Measurements from ENCODE around the gene PNMA8A. TPM values are rescaled to one million over a fixed set of nuclear protein-coding genes. Genes with fewer than 3 reads are reported as not detected.

Gene PNMA8A
- total RNA-seq, 1 donor from 2014 or later: 11.8 TPM

- DNase-seq (ENCODE audit: low read depth): no peak
- Histone ChIP-seq H3K4me3 (ENCODE audit: low read depth, low read length) (no peak overlapping the region), H3K27me3 (ENCODE audit: control insufficient read depth, insufficient read depth, low read length) (peaks cover 43% of the 10 kb centered on the region), H3K36me3 (ENCODE audit: control insufficient read depth, insufficient read depth, low read length) (no peaks in the 10 kb centered on the region)
- TF ChIP-seq CTCF (IDR thresholded peaks at IDR 0.05; ENCODE audit: insufficient read depth, low read length, poor library complexity, severe bottlenecking): no peak
Observed at GRCh38 chr19:46490774-46491173, 19.4 kb upstream of the PNMA8A start.

GRCh38 chr19:46489445-46490272, 18.3 kb upstream of the PNMA8A start:
- peak; percentile 37 for TF ChIP-seq CTCF (IDR thresholded peaks at IDR 0.05; ENCODE audit: insufficient read depth, low read length, poor library complexity, severe bottlenecking)
- no peak for DNase-seq (ENCODE audit: low read depth)
- H3K36me3 ChIP-seq (ENCODE audit: control insufficient read depth, insufficient read depth, low read length): no peaks in the 10 kb centered on the region
- no peak overlapping the region for H3K4me3 ChIP-seq (ENCODE audit: low read depth, low read length)
- H3K27me3 ChIP-seq (ENCODE audit: control insufficient read depth, insufficient read depth, low read length): peaks cover 38% of the 10 kb centered on the region

GRCh38 chr19:46488551-46488950, 17.2 kb upstream of the PNMA8A start:
- no peak overlapping the region for H3K4me3 ChIP-seq (ENCODE audit: low read depth, low read length)
- peaks cover 29% of the 10 kb centered on the region for H3K27me3 ChIP-seq (ENCODE audit: control insufficient read depth, insufficient read depth, low read length)
- no peak for DNase-seq (ENCODE audit: low read depth)
- TF ChIP-seq CTCF (IDR thresholded peaks at IDR 0.05; ENCODE audit: insufficient read depth, low read length, poor library complexity, severe bottlenecking): no peak
- H3K36me3 ChIP-seq (ENCODE audit: control insufficient read depth, insufficient read depth, low read length): no peaks in the 10 kb centered on the region

- H3K27me3 ChIP-seq (ENCODE audit: control insufficient read depth, insufficient read depth, low read length): peaks cover 25% of the 10 kb centered on the region
- no peak for DNase-seq (ENCODE audit: low read depth)
- peak; percentile 96 for TF ChIP-seq CTCF (IDR thresholded peaks at IDR 0.05; ENCODE audit: insufficient read depth, low read length, poor library complexity, severe bottlenecking)
- H3K4me3 ChIP-seq (ENCODE audit: low read depth, low read length): peak overlapping the region; percentile 32
- no peaks in the 10 kb centered on the region for H3K36me3 ChIP-seq (ENCODE audit: control insufficient read depth, insufficient read depth, low read length)
Observed at GRCh38 chr19:46487802-46488445, 16.6 kb upstream of the PNMA8A start.

- no peaks in the 10 kb centered on the region for H3K36me3 ChIP-seq (ENCODE audit: control insufficient read depth, insufficient read depth, low read length)
- no peak for TF ChIP-seq CTCF (IDR thresholded peaks at IDR 0.05; ENCODE audit: insufficient read depth, low read length, poor library complexity, severe bottlenecking)
- H3K27me3 ChIP-seq (ENCODE audit: control insufficient read depth, insufficient read depth, low read length): peaks cover 23% of the 10 kb centered on the region
- H3K4me3 ChIP-seq (ENCODE audit: low read depth, low read length): peak overlapping the region; percentile 32
- no peak for DNase-seq (ENCODE audit: low read depth)
Observed at GRCh38 chr19:46487178-46487801, 15.9 kb upstream of the PNMA8A start.
